HL-60 (cell line): ENCODE data around the gene DPH6.

ENCODE experiments used
- DNase-seq, 2 experiments: peaks; one replicate each; pipeline ENCODE4 v3.0.0-alpha.2; 2010 to 2020; ENCODE audit warnings: low read depth in 1 of 2, low spot score in 1 of 2
- H3K27ac ChIP-seq: fragments of 250-450 bp; sonication (Bioruptor Pico); replicated peaks from 2 replicates; pipeline ENCODE4 v1.5.1; 2020; ENCODE audit warnings: mild to moderate bottlenecking, moderate library complexity
- H3K27me3 ChIP-seq: fragments of 250-450 bp; sonication (Bioruptor Pico); 2 replicates; pipeline ENCODE4 v1.5.1; 2021; ENCODE audit warnings: mild to moderate bottlenecking, moderate library complexity; ENCODE audit not compliant: insufficient read depth, poor library complexity, severe bottlenecking
- H3K4me3 ChIP-seq: replicated peaks from 2 replicates; pipeline ENCODE4 v1.5.1; 2011; ENCODE audit warnings: mild to moderate bottlenecking, control low read depth, low read length; ENCODE audit not compliant: insufficient read depth
- GABPA ChIP-seq: IDR thresholded peaks from 2 replicates; pipeline ENCODE4 v1.6.1; 2012; ENCODE audit warnings: low read depth
- POLR2AphosphoS5 ChIP-seq: IDR thresholded peaks from 2 replicates; pipeline ENCODE4 v1.6.1; 2012; ENCODE audit warnings: low read depth
- SPI1 ChIP-seq: IDR thresholded peaks from 2 replicates; pipeline ENCODE4 v1.6.1; 2012; ENCODE audit warnings: low read depth, mild to moderate bottlenecking, borderline replicate concordance
- TF ChIP-seq, protein P1 (sequence below): IDR thresholded peaks from 2 replicates; pipeline ENCODE4 v1.6.1; 2012; ENCODE audit warnings: low read depth; ENCODE audit not compliant: insufficient replicate concordance
- TF ChIP-seq, protein P2 (sequence below): IDR thresholded peaks from one replicate; pipeline ENCODE4 v1.5.1; 2011; ENCODE audit warnings: low read length, control low read depth, inconsistent platforms; ENCODE audit not compliant: insufficient read depth

DPH6 gene

DNA sequence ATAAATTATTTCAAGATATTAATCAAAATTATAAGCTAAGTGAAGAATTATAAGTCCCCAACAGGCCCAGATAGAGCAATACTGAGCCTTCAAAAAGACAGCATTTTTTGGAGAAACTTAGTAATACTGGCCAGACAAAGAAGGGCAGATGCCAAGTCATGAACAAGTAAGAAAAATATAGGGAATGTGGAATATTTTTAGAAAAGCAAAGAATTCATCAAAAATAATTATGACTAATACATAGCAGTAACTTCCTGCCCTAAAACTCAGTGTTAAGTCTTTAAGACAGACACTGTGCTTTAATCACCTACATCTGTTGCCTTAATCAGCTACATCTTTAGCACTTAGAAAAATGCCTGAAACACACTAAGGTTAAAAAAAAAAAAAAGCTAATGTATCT, 31.2 kb downstream of the DPH6 start:
- no peak for TF ChIP-seq POLR2AphosphoS5
- no peak for TF ChIP-seq GABPA
- Histone ChIP-seq H3K27me3 (no peaks in the 10 kb centered on the region), H3K27ac (no peak overlapping the region), H3K4me3 (no peak overlapping the region)
- no peak for DNase-seq

DNA sequence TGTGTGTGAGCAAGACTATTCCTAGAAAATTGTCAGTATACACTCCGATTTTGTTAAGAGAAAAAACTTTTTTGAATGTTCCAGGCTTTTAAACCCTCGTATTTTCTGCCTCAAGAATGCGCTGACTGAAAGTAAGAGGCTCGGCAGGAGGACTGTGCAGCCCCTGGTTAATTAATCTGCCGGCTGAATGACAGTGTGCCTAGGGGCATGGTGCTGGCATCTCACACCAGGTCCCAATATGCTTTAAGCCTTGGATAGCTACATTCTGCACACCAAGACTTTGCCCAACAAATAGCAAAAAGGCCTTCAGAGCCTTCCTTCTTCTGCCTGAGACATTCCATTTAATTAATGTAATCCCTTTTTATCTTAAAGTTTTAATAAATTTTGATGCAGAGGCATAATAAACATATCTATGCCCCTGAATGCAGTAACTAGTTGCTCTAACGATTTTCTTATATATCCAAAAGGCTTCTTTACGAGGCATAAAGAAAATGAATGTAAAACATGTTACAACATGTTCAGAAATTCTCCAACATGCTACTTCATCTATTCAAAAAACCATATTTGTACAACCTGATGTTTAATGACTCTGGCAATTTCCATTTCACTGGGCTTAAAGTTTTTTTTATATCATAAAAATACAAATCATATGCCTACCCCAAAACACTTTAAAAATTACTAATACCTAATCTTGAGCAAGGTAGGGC, 37.9 kb downstream of the DPH6 start:
- TF ChIP-seq, protein P1, sequence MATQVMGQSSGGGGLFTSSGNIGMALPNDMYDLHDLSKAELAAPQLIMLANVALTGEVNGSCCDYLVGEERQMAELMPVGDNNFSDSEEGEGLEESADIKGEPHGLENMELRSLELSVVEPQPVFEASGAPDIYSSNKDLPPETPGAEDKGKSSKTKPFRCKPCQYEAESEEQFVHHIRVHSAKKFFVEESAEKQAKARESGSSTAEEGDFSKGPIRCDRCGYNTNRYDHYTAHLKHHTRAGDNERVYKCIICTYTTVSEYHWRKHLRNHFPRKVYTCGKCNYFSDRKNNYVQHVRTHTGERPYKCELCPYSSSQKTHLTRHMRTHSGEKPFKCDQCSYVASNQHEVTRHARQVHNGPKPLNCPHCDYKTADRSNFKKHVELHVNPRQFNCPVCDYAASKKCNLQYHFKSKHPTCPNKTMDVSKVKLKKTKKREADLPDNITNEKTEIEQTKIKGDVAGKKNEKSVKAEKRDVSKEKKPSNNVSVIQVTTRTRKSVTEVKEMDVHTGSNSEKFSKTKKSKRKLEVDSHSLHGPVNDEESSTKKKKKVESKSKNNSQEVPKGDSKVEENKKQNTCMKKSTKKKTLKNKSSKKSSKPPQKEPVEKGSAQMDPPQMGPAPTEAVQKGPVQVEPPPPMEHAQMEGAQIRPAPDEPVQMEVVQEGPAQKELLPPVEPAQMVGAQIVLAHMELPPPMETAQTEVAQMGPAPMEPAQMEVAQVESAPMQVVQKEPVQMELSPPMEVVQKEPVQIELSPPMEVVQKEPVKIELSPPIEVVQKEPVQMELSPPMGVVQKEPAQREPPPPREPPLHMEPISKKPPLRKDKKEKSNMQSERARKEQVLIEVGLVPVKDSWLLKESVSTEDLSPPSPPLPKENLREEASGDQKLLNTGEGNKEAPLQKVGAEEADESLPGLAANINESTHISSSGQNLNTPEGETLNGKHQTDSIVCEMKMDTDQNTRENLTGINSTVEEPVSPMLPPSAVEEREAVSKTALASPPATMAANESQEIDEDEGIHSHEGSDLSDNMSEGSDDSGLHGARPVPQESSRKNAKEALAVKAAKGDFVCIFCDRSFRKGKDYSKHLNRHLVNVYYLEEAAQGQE, result no peak
- TF ChIP-seq, protein P2, sequence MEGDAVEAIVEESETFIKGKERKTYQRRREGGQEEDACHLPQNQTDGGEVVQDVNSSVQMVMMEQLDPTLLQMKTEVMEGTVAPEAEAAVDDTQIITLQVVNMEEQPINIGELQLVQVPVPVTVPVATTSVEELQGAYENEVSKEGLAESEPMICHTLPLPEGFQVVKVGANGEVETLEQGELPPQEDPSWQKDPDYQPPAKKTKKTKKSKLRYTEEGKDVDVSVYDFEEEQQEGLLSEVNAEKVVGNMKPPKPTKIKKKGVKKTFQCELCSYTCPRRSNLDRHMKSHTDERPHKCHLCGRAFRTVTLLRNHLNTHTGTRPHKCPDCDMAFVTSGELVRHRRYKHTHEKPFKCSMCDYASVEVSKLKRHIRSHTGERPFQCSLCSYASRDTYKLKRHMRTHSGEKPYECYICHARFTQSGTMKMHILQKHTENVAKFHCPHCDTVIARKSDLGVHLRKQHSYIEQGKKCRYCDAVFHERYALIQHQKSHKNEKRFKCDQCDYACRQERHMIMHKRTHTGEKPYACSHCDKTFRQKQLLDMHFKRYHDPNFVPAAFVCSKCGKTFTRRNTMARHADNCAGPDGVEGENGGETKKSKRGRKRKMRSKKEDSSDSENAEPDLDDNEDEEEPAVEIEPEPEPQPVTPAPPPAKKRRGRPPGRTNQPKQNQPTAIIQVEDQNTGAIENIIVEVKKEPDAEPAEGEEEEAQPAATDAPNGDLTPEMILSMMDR, result no peak
- no peak for TF ChIP-seq SPI1
- H3K27me3 ChIP-seq, result no peaks in the 10 kb centered on the region
- DNase-seq, result no peak
- H3K4me3 ChIP-seq, result no peak overlapping the region
- no peak overlapping the region for H3K27ac ChIP-seq

DNA sequence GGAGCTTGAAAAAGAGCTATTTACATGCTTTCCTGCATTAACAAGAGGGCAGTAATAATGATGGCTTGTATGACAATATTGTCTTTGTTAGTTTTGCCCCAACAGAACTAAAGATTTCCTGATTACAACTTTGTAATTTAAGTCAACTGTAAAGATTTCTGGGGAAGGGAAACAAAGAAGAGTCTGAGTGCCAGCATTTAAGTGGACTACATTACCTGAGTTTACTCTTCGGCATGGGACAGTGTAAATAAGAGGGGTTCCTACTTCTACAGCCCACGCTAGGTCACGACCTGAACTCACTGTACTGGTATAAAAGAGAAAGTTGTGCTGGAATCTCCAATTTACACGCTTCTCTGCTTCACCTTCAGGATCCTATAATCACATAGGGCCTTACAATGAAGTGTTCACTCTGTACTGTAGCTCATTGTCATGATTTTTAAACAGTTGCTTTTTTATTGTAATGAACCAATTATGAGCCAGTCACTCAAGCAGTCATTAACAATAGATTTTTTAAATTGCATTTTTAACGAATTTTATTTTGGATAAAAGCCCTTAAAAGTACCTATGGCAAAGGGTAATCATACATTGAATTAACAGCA, 39.6 kb downstream of the DPH6 start:
- TF ChIP-seq GABPA, result no peak
- no peak for TF ChIP-seq POLR2AphosphoS5
- TF ChIP-seq, protein P2, result no peak
- H3K27me3 ChIP-seq, result no peaks in the 10 kb centered on the region
- DNase-seq, result no peak
- H3K4me3 ChIP-seq, result no peak overlapping the region
- H3K27ac ChIP-seq, result no peak overlapping the region

DNA sequence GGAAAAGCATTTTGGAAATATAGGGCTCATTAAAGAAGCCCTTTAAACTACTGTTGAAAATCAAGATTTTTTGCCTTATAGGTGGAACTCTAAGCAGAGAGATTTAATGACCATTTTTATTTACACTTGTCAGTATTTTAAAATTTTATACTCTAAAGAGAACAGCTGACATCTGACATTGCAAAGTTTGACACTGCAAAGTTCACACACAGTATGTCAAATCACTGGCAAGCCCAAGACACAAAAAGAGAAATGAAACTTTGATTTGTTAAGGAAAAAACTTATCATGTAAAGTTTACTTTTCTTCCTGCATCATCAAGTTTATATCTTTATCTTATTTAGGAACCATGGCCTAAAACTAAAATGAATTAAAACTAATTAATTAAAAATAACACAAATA, 40.2 kb downstream of the DPH6 start:
- H3K4me3 ChIP-seq, result no peak overlapping the region
- TF ChIP-seq SPI1 (no peak), GABPA (no peak), POLR2AphosphoS5 (no peak)
- TF ChIP-seq, protein P1, result no peak
- TF ChIP-seq, protein P2, result no peak
- H3K27ac ChIP-seq, result no peak overlapping the region
- DNase-seq, result no peak
- H3K27me3 ChIP-seq, result no peaks in the 10 kb centered on the region
